ENCODE measurements around the gene JMJD8.

Gene JMJD8

GRCh38 chr16:642189-643049, 41.7 kb downstream of the JMJD8 start:
- in situ Hi-C loops (cut with MboI; ENCODE audit: low sequenced_read_pairs): no loop called here

GRCh38 chr16:641326-642188, 42.6 kb downstream of the JMJD8 start, which contains the start of gene MCRIP2:
TSS of gene MCRIP2 (plus strand) at chr16:641828. CDS start at chr16:641992, 164 bp downstream.
- in situ Hi-C loops (cut with MboI; ENCODE audit: low sequenced_read_pairs): no loop called here

GRCh38 chr16:640614-641013, 43.5 kb downstream of the JMJD8 start:
- in situ Hi-C loops (cut with MboI; ENCODE audit: low sequenced_read_pairs): no loop called here

GRCh38 chr16:638836-639235, 45.3 kb downstream of the JMJD8 start:
- in situ Hi-C loops (cut with MboI; ENCODE audit: low sequenced_read_pairs): no loop called here

- in situ Hi-C loops (cut with MboI; ENCODE audit: low sequenced_read_pairs): no loop called here
These were observed 46.0 kb downstream of the JMJD8 start for GRCh38 chr16:638034-638543.

- in situ Hi-C loops (cut with MboI; ENCODE audit: low sequenced_read_pairs): no loop called here
These were observed 46.8 kb downstream of the JMJD8 start for GRCh38 chr16:637081-638018.

- in situ Hi-C loops (cut with MboI; ENCODE audit: low sequenced_read_pairs): no loop called here
These were observed 47.7 kb downstream of the JMJD8 start, which contains the start of gene METTL26 for GRCh38 chr16:636206-637080. TSS of gene METTL26 (minus strand) at chr16:636305. CDS start at chr16:636290, 15 bp downstream.

GRCh38 chr16:635573-636205, 48.4 kb downstream of the JMJD8 start:
- in situ Hi-C loops (cut with MboI; ENCODE audit: low sequenced_read_pairs): no loop called here

GRCh38 chr16:634996-635395, 49.1 kb downstream of the JMJD8 start:
- in situ Hi-C loops (cut with MboI; ENCODE audit: low sequenced_read_pairs): no loop called here

GRCh38 chr16:634051-634670, 50.0 kb downstream of the JMJD8 start:
- in situ Hi-C loops (cut with MboI; ENCODE audit: low sequenced_read_pairs): no loop called here

- in situ Hi-C loops (cut with MboI; ENCODE audit: low sequenced_read_pairs): no loop called here
These were observed 50.6 kb downstream of the JMJD8 start for GRCh38 chr16:633336-634050.

- in situ Hi-C loops (cut with MboI; ENCODE audit: low sequenced_read_pairs): no loop called here
These were observed 51.4 kb downstream of the JMJD8 start for GRCh38 chr16:632486-633335.

GRCh38 chr16:631808-632358, 52.3 kb downstream of the JMJD8 start:
- in situ Hi-C loops (cut with MboI; ENCODE audit: low sequenced_read_pairs): no loop called here

Measured in hTERT RPE-1 (cell line).